GM18873 (cell line): Measurements from ENCODE around the gene FEV.

Source experiments
- ATAC-seq: cut with Tn5 transposase; IDR thresholded peaks from one replicate; pipeline ENCODE4 v1.9.1; 2021; ENCODE audit warnings: mild to moderate bottlenecking, moderate library complexity, moderate number of reproducible peaks; ENCODE audit not compliant: unreplicated experiment, low FRiP score

Gene FEV

GRCh38 chr2:218985021-218985324 is at the start of gene FEV:
TSS of gene FEV (minus strand) at chr2:218985184. CDS start at chr2:218985075, 109 bp downstream.
- no peak for ATAC-seq

GRCh38 chr2:219032051-219032745 is 47.2 kb upstream of the FEV start:
- no peak for ATAC-seq

- ATAC-seq: no peak
Observed at GRCh38 chr2:219031005-219031738, 46.2 kb upstream of the FEV start.

DNA sequence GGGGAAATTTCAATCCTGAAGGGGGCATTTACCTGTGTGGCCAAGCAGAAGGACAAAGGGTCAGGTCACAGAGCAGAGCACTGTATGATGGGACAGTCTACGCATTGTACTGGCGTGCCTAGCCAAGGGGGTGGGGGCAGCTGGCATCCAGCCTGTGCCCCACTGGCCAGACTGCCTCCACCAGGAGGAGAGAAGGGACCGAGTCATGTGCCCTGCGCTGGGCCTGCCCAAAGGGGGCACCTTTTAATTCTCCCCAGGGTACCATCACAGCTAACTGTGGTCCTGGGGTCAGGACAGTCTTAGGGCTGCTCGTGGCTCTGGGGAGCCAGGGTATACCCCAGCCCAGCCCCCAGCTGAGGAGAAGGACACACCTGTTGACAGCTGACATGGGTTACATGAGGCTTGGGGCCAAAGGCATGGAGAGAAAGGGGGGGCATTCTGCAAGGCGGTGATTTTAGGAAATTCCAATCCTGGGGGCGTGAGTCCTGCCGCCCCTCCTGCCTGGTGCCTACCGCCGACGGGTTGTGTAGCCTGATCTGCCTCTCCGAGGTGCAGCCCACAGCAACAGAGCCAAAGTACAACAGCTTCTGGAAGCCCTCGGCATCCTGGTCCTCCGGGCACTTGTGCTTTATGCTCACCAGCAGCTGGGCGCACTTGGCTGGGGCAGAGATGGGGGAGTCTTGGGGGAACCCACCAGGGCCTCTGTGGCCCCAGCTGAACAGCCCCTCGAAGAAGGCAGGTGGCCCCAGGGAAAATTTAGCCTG is 45.4 kb upstream of the FEV start:
- no peak for ATAC-seq

GRCh38 chr2:219029829-219030165 is 44.8 kb upstream of the FEV start:
- ATAC-seq: no peak

DNA sequence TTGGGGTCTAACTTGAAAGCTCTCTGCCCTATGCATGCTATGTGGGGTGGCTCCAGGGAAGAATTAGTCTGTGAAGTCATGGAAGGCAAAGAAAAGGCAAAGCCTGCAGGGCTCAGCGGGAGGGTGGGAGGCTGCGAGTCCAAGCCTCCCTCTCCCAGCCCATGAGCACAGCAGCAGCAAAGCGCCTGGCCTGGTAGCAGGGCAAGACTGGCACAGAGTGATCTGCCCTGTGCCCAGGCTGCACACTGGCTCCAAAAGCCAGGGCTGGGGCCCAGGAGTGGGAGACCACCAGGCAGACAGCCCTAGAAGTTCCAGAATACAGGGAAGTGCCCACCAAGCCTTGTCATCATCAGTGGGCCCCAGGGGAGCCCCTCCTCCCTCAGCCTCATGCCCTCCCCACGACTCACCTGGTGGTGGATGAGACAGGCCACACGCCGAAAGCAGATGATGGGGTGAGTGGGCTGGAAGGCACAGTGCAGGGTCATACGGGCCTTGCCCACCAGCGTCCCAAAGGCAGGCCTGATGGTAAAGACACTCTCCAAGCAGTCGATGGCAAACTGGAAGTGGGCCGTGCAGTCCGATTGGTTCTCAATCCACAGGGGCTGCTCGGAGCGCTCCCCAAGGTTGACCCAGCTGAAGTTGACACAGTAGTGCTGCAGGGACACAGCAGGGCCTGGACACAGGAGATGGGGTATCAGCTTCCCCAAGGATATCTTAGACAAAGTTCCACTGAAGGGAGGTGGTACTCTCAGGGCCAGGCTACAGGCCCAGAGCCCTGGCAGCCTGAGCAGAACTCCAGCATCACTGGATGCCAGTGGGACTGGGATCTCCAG is 44.2 kb upstream of the FEV start:
- ATAC-seq: no peak

GRCh38 chr2:219028141-219028540 is 43.2 kb upstream of the FEV start:
- no peak for ATAC-seq

- ATAC-seq: no peak
Observed at GRCh38 chr2:219027511-219028055, 42.6 kb upstream of the FEV start.

- ATAC-seq: no peak
Observed at GRCh38 chr2:219026946-219027345, 42.0 kb upstream of the FEV start.

DNA sequence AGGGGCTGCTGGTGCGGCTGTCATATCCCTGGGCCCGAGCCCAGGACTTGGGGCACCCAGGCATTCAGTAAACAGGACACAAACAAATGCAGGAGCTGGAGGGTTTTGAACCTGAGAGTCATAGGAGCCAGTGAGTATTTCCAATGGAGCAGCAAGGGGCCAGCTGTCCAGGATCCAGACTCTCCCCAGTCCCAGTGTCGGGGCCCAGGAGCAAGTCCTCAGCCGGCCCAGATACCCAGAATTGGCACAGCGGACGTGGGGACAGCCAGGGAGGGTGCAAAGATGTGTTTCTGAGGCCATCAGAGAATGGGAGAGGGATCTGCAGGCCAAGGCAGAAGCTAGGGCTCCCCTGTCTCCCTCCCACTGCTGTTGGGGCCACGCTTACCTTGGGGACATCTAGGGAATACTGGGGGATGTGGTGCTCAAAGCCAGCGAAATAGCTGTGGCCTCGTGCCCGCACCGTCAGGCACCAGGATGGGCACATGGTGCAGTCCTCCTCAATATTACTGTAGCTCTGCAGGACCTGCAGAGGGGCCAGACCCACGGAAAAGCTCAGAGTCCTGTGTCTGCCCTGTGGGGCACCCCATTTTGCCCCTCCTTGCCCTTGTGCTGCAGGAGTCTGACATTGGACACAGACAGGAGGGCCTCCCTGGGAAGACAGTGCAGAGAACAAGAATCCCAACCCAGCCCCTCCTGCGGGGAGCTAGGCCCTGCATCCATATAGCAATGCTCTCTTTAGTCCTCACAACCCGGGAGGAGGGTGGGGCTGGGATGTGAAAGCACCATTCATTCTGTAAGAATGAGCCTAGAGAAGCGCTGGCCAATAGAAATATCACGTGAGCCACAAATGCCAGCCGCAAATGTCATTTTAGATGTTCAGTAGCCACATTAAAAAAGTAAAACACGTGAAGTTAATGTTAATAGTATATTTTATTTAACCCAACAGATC is 40.9 kb upstream of the FEV start:
- ATAC-seq: no peak

GRCh38 chr2:219024059-219024458 is 39.1 kb upstream of the FEV start:
- ATAC-seq: no peak

DNA sequence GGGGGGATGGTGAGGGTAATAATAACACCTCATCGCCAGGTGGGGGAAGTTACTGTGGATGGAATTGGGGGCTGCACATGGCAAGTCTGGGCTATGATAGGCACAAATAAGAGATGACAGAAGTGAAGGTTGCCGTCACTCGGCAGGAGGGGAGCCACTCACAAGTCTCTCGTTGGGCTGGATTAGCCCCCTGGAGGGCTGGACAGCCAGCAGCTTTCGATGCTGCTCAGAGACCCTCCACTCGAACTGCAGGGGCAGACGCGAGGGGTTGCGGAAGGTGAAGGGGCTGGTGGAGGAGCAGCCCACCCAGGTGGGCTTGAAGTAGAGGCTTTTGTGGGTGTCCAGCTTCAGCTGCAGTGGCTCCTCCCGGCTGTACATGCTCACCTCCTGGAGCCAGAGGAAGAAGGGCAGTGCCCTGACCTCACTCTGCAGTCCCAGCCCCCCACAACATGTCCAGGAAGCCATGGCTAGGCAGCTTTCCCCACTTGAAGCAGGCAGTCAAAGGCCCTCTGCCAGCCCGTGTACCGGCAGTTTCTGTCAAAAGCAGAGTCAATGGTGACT is 38.1 kb upstream of the FEV start:
- no peak for ATAC-seq

GRCh38 chr2:219022616-219023015 is 37.6 kb upstream of the FEV start:
- ATAC-seq: no peak

DNA sequence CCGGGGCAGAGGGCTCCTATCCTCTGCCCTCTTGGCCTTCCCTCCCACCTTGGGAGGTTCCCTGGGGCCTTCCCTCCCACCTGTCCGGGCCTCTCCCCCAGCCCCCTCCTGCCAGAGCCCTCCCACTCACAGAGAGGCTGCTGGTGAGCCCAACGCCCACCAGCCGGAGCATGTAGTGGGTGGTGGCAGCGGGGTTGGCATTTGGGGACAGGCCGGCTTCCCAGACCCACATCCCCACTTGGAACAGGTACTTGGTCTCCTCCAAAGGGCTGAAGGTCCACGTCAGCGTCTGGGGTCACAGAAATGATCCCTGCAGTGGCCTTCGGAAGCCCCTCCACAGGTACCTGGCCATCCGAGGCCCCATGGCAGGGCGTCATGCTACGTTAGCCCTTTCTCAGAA is 37.1 kb upstream of the FEV start:
- no peak for ATAC-seq

GRCh38 chr2:219021591-219021990 is 36.6 kb upstream of the FEV start:
- no peak for ATAC-seq

DNA sequence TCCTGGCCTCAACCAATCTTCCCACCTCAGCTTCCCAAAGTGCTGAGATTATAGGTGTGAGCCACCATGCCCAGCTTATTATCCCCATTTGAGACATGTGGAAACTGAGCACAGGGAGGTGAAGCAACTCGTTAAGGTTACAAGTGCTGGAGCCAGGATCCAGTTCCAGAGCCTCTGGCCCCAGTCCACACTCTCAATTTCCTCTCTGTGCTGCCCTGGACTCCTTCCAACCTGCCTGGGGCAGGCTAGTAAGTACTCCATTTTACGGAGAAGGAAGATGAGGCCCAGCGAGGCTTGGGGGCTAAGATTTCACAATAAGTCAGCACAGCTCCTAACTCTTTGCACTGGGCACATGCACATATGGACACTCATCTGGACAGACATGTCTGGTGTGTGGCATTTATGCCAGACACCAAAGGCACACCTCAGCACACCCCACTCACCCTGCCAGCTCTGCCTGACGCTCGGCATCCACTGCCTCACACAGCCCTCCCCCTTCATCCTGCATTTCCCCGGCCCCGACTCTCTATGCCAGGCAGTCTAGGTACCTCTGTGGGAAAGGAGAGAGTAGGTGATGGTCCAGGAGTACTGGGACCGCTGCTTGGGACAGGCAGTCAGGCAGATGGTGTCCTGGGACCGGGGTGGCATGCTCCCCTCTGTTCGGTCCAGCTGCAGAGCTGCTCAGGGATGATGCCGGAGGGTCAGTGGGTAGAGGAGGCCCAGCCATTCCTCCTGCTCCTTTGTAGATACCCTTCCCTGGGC is 35.8 kb upstream of the FEV start:
- ATAC-seq: no peak

DNA sequence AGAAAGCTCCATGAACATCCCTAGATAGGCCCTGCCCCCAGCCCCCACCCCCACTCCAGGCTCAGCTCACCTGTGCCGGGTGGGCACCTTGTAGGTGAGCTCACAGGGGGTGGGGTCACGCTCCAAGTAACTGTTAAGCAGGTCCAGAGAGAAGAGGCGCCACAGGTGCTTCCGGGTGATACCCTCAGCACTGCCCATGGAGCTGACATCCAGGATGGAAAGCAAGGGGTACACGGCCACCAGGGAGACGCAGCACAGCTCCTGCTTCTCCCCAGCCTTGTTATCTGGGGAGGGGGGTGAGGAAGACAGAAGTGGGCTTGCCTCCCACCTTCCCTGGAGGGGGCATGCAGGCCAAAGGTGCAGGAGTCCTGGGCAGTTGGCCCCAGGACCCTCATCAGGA is 34.5 kb upstream of the FEV start:
- no peak for ATAC-seq

DNA sequence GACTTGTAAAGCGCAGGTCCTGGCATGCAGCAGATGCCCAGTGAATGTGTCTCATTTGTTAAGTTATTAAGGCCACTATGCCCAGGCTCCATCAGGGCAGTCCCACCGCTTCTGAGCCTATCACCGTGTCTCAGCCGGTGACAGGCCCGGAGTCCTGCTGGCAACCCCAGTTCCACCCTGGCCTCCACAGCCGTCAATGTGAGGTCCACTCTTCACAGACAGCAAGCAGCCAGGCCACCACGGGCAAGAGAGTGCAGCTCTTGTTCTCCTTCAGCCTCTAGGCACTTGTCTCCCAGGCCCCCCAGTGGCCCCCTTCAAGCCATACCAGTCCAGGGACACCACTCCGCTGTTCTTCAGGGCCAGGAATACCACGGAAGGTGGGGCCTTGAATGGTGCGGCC is 33.7 kb upstream of the FEV start:
- ATAC-seq: no peak
